Neuronal stem cell (in vitro differentiated cells): Measurements from ENCODE around the gene RASL10A.

Experiments
- DNase-seq: peaks from one replicate; pipeline ENCODE4 v3.0.0-alpha.2; 2013; ENCODE audit warnings: low spot score
- H2AFZ ChIP-seq: one replicate; pipeline ENCODE4 v1.6.1; 2013; ENCODE audit warnings: mild to moderate bottlenecking, low read length, inconsistent platforms
- H2AK5ac ChIP-seq: 2 replicates; pipeline ENCODE4 v1.6.1; 2013; ENCODE audit warnings: low read depth, mild to moderate bottlenecking, inconsistent platforms, low read length, moderate library complexity, mixed read lengths
- H2BK120ac ChIP-seq: 2 replicates; pipeline ENCODE4 v1.6.1; 2013; ENCODE audit warnings: low read depth, mild to moderate bottlenecking, inconsistent platforms, low read length, moderate library complexity, mixed read lengths
- H2BK12ac ChIP-seq: one replicate; pipeline ENCODE4 v1.6.1; 2013; ENCODE audit warnings: low read length, inconsistent platforms
- H2BK15ac ChIP-seq: 2 replicates; pipeline ENCODE4 v1.6.1; 2013; ENCODE audit warnings: mild to moderate bottlenecking, low read length, inconsistent platforms, mixed read lengths
- H2BK5ac ChIP-seq: one replicate; pipeline ENCODE4 v1.6.1; 2013; ENCODE audit warnings: inconsistent platforms, mild to moderate bottlenecking, low read length, moderate library complexity
- H3K14ac ChIP-seq: one replicate; pipeline ENCODE4 v1.6.1; 2013; ENCODE audit warnings: low read length, inconsistent platforms
- H3K18ac ChIP-seq: 2 replicates; pipeline ENCODE4 v1.6.1; 2013; ENCODE audit warnings: low read length, inconsistent platforms
- H3K23ac ChIP-seq: 2 replicates; pipeline ENCODE4 v1.6.1; 2013; ENCODE audit warnings: low read depth, mild to moderate bottlenecking, mixed read lengths, low read length, inconsistent platforms; ENCODE audit not compliant: poor library complexity
- H3K27ac ChIP-seq: replicated peaks from 3 replicates; pipeline ENCODE4 v1.5.1; 2013; ENCODE audit warnings: low read length, inconsistent platforms
- H3K27me3 ChIP-seq, 3 experiments: 2 replicates each; pipeline ENCODE4 v1.6.1; 2013; ENCODE audit warnings: low read length in 3 of 3, mild to moderate bottlenecking in 2 of 3, inconsistent platforms in 1 of 3, low read depth in 1 of 3, mixed read lengths in 1 of 3, moderate library complexity in 1 of 3; ENCODE audit not compliant: control insufficient read depth in 3 of 3, insufficient read depth in 3 of 3
- H3K36me3 ChIP-seq, 2 donors: replicated peaks in 1 of 2; 2 replicates each; pipeline ENCODE4 v1.6.1; 2013; ENCODE audit warnings: low read length in 2 of 2; ENCODE audit not compliant: control insufficient read depth in 2 of 2, insufficient read depth in 2 of 2
- H3K4ac ChIP-seq: 2 replicates; pipeline ENCODE4 v1.6.1; 2013; ENCODE audit warnings: inconsistent platforms, mild to moderate bottlenecking, low read length, moderate library complexity
- H3K4me1 ChIP-seq, 2 donors: 1 replicate in 1 of 2; 2 replicates in 1 of 2; pipeline ENCODE4 v1.6.1; 2013; ENCODE audit warnings: low read length in 2 of 2, low read depth in 1 of 2; ENCODE audit not compliant: control insufficient read depth in 2 of 2, insufficient read depth in 1 of 2
- H3K4me2 ChIP-seq: one replicate; pipeline ENCODE4 v1.6.1; 2013; ENCODE audit warnings: mild to moderate bottlenecking, low read length, inconsistent platforms; ENCODE audit not compliant: insufficient read depth, poor library complexity, severe bottlenecking
- H3K4me3 ChIP-seq, 2 donors: 2 replicates each; pipeline ENCODE4 v1.5.1; 2013; ENCODE audit warnings: low read length in 2 of 2, mild to moderate bottlenecking in 2 of 2, inconsistent platforms in 1 of 2, moderate library complexity in 1 of 2
- H3K79me1 ChIP-seq: one replicate; pipeline ENCODE4 v1.6.1; 2013; ENCODE audit warnings: low read depth, mild to moderate bottlenecking, inconsistent platforms, low read length, moderate library complexity
- H3K9ac ChIP-seq: one replicate; pipeline ENCODE4 v1.6.1; 2013; ENCODE audit warnings: mild to moderate bottlenecking, low read depth, low read length, inconsistent platforms; ENCODE audit not compliant: poor library complexity
- H3K9me3 ChIP-seq, 2 donors: replicated peaks in 1 of 2; 2 replicates each; pipeline versions ENCODE3 to v1.6.1; 2013; ENCODE audit warnings: low read length in 2 of 2, mild to moderate bottlenecking in 2 of 2, inconsistent platforms in 1 of 2, low read depth in 1 of 2, mixed read lengths in 1 of 2, moderate library complexity in 1 of 2; ENCODE audit not compliant: control insufficient read depth in 2 of 2, insufficient read depth in 1 of 2
- H4K8ac ChIP-seq: one replicate; pipeline ENCODE4 v1.6.1; 2013; ENCODE audit warnings: low read depth, mild to moderate bottlenecking, inconsistent platforms, low read length, moderate library complexity
- H4K91ac ChIP-seq: one replicate; pipeline ENCODE4 v1.6.1; 2013; ENCODE audit warnings: low read length, low read depth, mild to moderate bottlenecking, inconsistent platforms; ENCODE audit not compliant: poor library complexity
- WGBS, 2 donors: extraction: QIAGEN DNeasy Blood & Tissue Kit; methylation state at CpG; one replicate each; pipeline ENCODE4 v1.1.7; 2013; ENCODE audit warnings: missing lambda C conversion rate in 2 of 2, mixed read lengths in 1 of 2; ENCODE audit not compliant: insufficient read length in 2 of 2, insufficient replicate concordance in 1 of 2; ENCODE audit errors: extremely low coverage in 2 of 2; 5-methylcytosine and 5-hydroxymethylcytosine counted together

Gene RASL10A

GRCh38 chr22:29308791-29309262 is 6.7 kb downstream of the RASL10A start:
- H2BK120ac ChIP-seq, result peak overlapping the region; percentile 24
- peaks cover 23 to 28% of the 10 kb centered on the region in 2 donors for H3K4me1 ChIP-seq
- H3K14ac ChIP-seq, result peak overlapping the region; percentile 84
- no CpG with 5 or more reads among the region's 13 CpGs for WGBS, 2 donors
- no peak overlapping the region for H3K9ac ChIP-seq
- H3K23ac ChIP-seq, result peak overlapping the region; percentile 86
- H3K36me3 ChIP-seq, result no peaks in the 10 kb centered on the region
- peaks cover 4% of the 10 kb centered on the region for H3K79me1 ChIP-seq
- no peak overlapping the region for H4K8ac ChIP-seq
- peak overlapping the region; percentile 47 for H2BK12ac ChIP-seq
- peaks cover 6 to 17% (median 11%) of the 10 kb centered on the region in 3 experiments for H3K27me3 ChIP-seq
- H3K4ac ChIP-seq, result no peak overlapping the region
- no peak overlapping the region for H2AFZ ChIP-seq
- DNase-seq, result no peak
- no peak overlapping the region for H3K4me3 ChIP-seq
- peaks cover 0 to 5% of the 10 kb centered on the region in 2 donors for H3K9me3 ChIP-seq
- peak overlapping the region; percentile 76 for H3K18ac ChIP-seq
- no peak overlapping the region for H3K27ac ChIP-seq
- peak overlapping the region; percentile 99 for H2BK15ac ChIP-seq
- no peak overlapping the region for H4K91ac ChIP-seq
- H3K4me2 ChIP-seq, result no peak overlapping the region
- H2BK5ac ChIP-seq, result peak overlapping the region; percentile 87
- peak overlapping the region; percentile 78 for H2AK5ac ChIP-seq

- H3K9me3 ChIP-seq, result peaks cover 0 to under 1% of the 10 kb centered on the region in 2 donors
- H3K4ac ChIP-seq, result peak overlapping the region; percentile 93
- H2BK120ac ChIP-seq, result peak overlapping the region; percentile 24
- no peak overlapping the region for H3K4me2 ChIP-seq
- H2AFZ ChIP-seq, result no peak overlapping the region
- H2BK15ac ChIP-seq, result peak overlapping the region; percentile 99
- no peak overlapping the region for H3K4me3 ChIP-seq
- H3K36me3 ChIP-seq, result no peaks in the 10 kb centered on the region
- H2BK12ac ChIP-seq, result peak overlapping the region; percentile 47
- H4K8ac ChIP-seq, result peak overlapping the region; percentile 23
- H3K79me1 ChIP-seq, result peaks cover 4% of the 10 kb centered on the region
- no peak for DNase-seq
- peak overlapping the region; percentile 86 for H3K23ac ChIP-seq
- no peak overlapping the region for H4K91ac ChIP-seq
- H2AK5ac ChIP-seq, result peak overlapping the region; percentile 78
- WGBS, 2 donors, result no CpG with 5 or more reads among the region's 50 CpGs
- peak overlapping the region; percentile 84 for H3K14ac ChIP-seq
- peak overlapping the region; percentile 82 for H3K9ac ChIP-seq
- peaks cover under 1 to 11% (median 5%) of the 10 kb centered on the region in 3 experiments for H3K27me3 ChIP-seq
- peaks cover 23 to 28% of the 10 kb centered on the region in 2 donors for H3K4me1 ChIP-seq
- H3K18ac ChIP-seq, result peak overlapping the region; percentile 76
- no peak overlapping the region for H3K27ac ChIP-seq
- peak overlapping the region; percentile 87 for H2BK5ac ChIP-seq
These were observed 7.2 kb downstream of the RASL10A start for GRCh38 chr22:29308148-29308790.

GRCh38 chr22:29307596-29308147 is 7.8 kb downstream of the RASL10A start:
- no peak overlapping the region for H3K27ac ChIP-seq
- H2BK120ac ChIP-seq, result peak overlapping the region; percentile 24
- peak overlapping the region; percentile 87 for H2BK5ac ChIP-seq
- no peak overlapping the region for H4K91ac ChIP-seq
- H3K9ac ChIP-seq, result peak overlapping the region; percentile 82
- H2AFZ ChIP-seq, result peak overlapping the region; percentile 99
- peak overlapping the region; percentile 86 for H3K23ac ChIP-seq
- H3K27me3 ChIP-seq, result peaks cover 0 to 5% (median 0%) of the 10 kb centered on the region in 3 experiments
- peak overlapping the region; percentile 84 for H3K14ac ChIP-seq
- no peak overlapping the region for H3K4ac ChIP-seq
- H4K8ac ChIP-seq, result no peak overlapping the region
- no peaks in the 10 kb centered on the region for H3K36me3 ChIP-seq
- H3K79me1 ChIP-seq, result peaks cover 4% of the 10 kb centered on the region
- peaks cover 22 to 28% of the 10 kb centered on the region in 2 donors for H3K4me1 ChIP-seq
- peak overlapping the region; percentile 78 for H2AK5ac ChIP-seq
- WGBS, 2 donors, result no CpG with 5 or more reads among the region's 20 CpGs
- H3K18ac ChIP-seq, result peak overlapping the region; percentile 76
- H2BK12ac ChIP-seq, result peak overlapping the region; percentile 47
- H3K4me2 ChIP-seq, result peak overlapping the region; percentile 90
- no peaks in the 10 kb centered on the region for H3K9me3 ChIP-seq
- peak overlapping the region; percentile 59 to 81 for H3K4me3 ChIP-seq
- no peak for DNase-seq
- H2BK15ac ChIP-seq, result peak overlapping the region; percentile 99
